Measurements from ENCODE around the gene RCAN2. TPM values are rescaled to one million over a fixed set of nuclear protein-coding genes. Genes with fewer than 3 reads are reported as not detected.

Gene RCAN2
- total and polyA plus RNA-seq, 2 donors (not counting 1 experiment from before 2014, with no cell fraction given) = not detected

DNA sequence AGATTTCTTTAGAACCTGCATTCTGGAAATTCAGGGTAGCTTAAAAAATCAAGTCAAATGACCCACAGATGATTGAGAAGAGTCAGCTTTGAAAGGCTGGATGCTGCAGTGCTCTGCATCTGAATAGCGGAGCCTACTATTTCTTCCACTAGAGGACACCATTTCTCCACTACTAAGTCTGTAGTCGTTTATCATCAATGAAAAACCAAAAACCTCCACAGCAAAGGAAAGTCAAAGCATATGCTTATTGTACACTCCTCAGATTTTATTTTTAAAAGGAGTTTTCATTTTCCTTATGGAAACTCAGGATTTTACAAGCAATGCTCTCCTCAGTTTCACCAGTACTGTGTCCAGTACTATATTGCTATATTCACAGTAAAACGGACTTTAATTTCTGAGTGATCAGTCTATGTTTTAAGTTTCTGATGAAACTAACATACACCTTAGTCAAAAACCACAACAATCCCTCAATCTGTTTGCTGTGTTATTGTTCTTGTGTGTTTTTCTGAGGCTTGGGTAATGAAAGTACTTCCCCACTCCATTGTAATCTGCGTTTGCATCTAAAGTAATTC is 269.9 kb downstream of the RCAN2 start:
- H3K27me3 ChIP-seq (replicated peaks in 1 of 4; ENCODE audit: control extremely low read depth in 1 of 4, control insufficient read depth in 3 of 4, insufficient read depth in 4 of 4, low read length in 3 of 4) = no peaks in the 10 kb centered on the region
- no peaks in the 10 kb centered on the region for H3K9me3 Mint-ChIP-seq (ENCODE audit: insufficient read depth)
- H3K4me2 ChIP-seq (replicated peaks; ENCODE audit: low read depth, low read length, poor library complexity, severe bottlenecking) = no peak overlapping the region
- DNase-seq (peak; percentile 68), ATAC-seq (ENCODE audit: low read depth) (peak; percentile 53)
- no peaks in the 10 kb centered on the region for H3K79me2 ChIP-seq (ENCODE audit: control insufficient read depth, insufficient read depth, low read length)
- H3K9ac ChIP-seq (ENCODE audit: low read length) = no peak overlapping the region
- intact Hi-C loops (cut with micrococcal nuclease) = loop anchor here (1.0 to 5.0 kb wide), 10 partner anchors 131 to 844 kb away; partner anchors contain the start of genes RCAN2 and SUPT3H
- ChIA-PET CTCF (interaction anchor here (0.6 to 9.9 kb wide), 24 partner anchors 13 to 1121 kb away, joined by 3 to 216 read pairs (median 4); partner anchors contain the start of gene ENPP4), POLR2A (interaction anchor here (1.0 kb wide), 1 partner anchor 50 kb away, joined by 3 read pairs; the partner anchor contains the start of gene ENPP5)
- H2AFZ ChIP-seq (ENCODE audit: insufficient read depth, low read depth, low read length, poor library complexity, severe bottlenecking) = peak overlapping the region; percentile 20
- no peaks in the 10 kb centered on the region for H3K9me3 ChIP-seq (ENCODE audit: control extremely low read depth in 1 of 3, control insufficient read depth in 2 of 3, insufficient read depth in 1 of 3, low read length in 2 of 3)
- H3K27ac ChIP-seq (ENCODE audit: low read length in 2 of 2) = peak overlapping the region in 1 of 2 donors; percentile 43
- peaks cover 23 to 33% of the 10 kb centered on the region in 2 donors for H3K4me1 ChIP-seq (ENCODE audit: control insufficient read depth in 2 of 2, insufficient read depth in 2 of 2, low read length in 2 of 2)
- H3K4me3 ChIP-seq (ENCODE audit: control extremely low read depth in 1 of 5, extremely low read depth in 1 of 5, insufficient read depth in 1 of 5, low read depth in 2 of 5, low read length in 4 of 5) = no peak overlapping the region
- no peaks in the 10 kb centered on the region for H3K27me3 Mint-ChIP-seq
- WGBS (ENCODE audit: insufficient coverage) = 17% methylated on average over 1 of the region's 4 CpGs
- H4K20me1 ChIP-seq (ENCODE audit: control insufficient read depth, insufficient read depth, low read length, poor library complexity, severe bottlenecking) = no peaks in the 10 kb centered on the region
- H3K4me1 Mint-ChIP-seq = peaks cover 46% of the 10 kb centered on the region
- H3K27ac Mint-ChIP-seq = peak overlapping the region; percentile 93
- TF ChIP-seq, protein P1, sequence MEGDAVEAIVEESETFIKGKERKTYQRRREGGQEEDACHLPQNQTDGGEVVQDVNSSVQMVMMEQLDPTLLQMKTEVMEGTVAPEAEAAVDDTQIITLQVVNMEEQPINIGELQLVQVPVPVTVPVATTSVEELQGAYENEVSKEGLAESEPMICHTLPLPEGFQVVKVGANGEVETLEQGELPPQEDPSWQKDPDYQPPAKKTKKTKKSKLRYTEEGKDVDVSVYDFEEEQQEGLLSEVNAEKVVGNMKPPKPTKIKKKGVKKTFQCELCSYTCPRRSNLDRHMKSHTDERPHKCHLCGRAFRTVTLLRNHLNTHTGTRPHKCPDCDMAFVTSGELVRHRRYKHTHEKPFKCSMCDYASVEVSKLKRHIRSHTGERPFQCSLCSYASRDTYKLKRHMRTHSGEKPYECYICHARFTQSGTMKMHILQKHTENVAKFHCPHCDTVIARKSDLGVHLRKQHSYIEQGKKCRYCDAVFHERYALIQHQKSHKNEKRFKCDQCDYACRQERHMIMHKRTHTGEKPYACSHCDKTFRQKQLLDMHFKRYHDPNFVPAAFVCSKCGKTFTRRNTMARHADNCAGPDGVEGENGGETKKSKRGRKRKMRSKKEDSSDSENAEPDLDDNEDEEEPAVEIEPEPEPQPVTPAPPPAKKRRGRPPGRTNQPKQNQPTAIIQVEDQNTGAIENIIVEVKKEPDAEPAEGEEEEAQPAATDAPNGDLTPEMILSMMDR (IDR thresholded peaks at IDR 0.05) = peak; percentile 87
- no peak for TF ChIP-seq EZH2 (IDR thresholded peaks at IDR 0.05; ENCODE audit: borderline replicate concordance, insufficient read depth, low read depth, low read length, poor library complexity, severe bottlenecking)
- H3K4me3 Mint-ChIP-seq = no peak overlapping the region
- no peaks in the 10 kb centered on the region for H3K36me3 ChIP-seq (replicated peaks in 1 of 2; ENCODE audit: control extremely low read depth in 1 of 2, control insufficient read depth in 1 of 2, extremely low read depth in 1 of 2, insufficient read depth in 2 of 2, low read length in 1 of 2)

All from B cell (primary cell).